Erythroblast (primary cell): ENCODE measurements around the gene ADAMTS2.

Experiments used
- GATA1 ChIP-seq: IDR thresholded peaks from 2 replicates; pipeline ENCODE4 v1.6.1; 2011; ENCODE audit warnings: low read depth, mild to moderate bottlenecking, control low read depth, low read length, moderate library complexity
- POLR2A ChIP-seq: IDR thresholded peaks from 2 replicates; pipeline ENCODE4 v1.6.1; 2011; ENCODE audit warnings: mild to moderate bottlenecking, low read length

DNA sequence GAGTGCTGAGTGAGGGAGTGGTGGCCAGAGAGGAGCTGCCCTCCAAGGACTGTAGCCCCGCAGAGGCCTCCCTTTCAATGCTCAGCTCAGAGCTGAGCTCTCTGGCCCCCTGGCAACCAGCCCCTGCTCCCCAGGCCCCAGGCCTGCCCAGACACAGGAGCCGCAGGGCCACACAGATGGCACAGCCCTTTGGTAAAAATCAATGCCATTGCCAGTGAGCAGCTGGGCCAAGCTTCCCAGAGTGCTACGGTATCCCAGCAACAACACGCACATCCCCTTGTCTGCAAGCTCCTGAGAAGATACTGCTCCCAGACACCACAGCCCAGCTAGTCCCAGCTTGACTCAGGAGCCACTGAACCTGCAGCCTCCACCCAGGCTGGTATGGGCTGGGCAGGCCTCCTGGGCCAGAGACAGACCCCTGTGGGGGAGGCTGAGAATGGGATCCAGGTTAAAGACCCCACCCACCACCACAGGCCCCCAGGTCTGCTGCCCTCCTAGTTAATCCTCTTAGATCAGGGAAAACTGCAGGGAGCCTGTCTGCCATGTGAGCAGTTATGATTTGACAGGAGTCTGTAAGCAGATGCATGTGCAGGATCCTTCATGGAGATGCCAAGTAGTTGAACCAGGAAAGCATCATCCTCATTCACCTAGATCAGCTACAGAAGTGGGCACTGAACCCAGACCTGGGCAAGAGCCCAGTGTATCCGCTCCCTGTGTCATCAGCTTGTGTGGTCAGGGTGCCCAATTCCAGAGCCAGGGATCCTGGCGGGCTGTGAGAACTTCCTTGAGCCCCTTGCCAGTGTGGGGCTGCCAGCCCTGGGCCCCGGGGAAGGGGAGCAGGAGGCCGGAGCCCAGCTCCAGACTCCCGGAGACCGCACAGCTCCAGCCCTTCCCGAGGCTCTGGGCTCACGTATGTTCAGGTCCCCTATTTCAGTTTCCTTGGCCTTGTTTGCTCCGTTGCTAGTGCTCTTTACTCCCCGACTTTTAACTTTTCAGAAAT, 26.7 kb upstream of the ADAMTS2 start:
- TF ChIP-seq POLR2A (no peak), GATA1 (no peak)
